AML-193 (cell line): ENCODE data around the gene APOBEC3C.
"Not testable (repeated sequence)": the region's sequence is repeated elsewhere in the genome, so short reads cannot be mapped to it uniquely, and the experiment has no call there.

Experiments used
- DNase-seq, 2 experiments: peaks; one replicate each; lab custom pipeline; 2025; lab: John Stamatoyannopoulos, UW

APOBEC3C gene

GRCh38 chr22:39013942-39014722 lies at the start of gene APOBEC3C:
APOBEC3C (plus strand) TSS chr22:39014257; CDS start chr22:39014363, 106 bp downstream.
- DNase-seq, result peak; percentile 66 to 68

GRCh38 chr22:38964306-38964705 lies 49.8 kb upstream of the APOBEC3C start:
- no peak for DNase-seq

DNA sequence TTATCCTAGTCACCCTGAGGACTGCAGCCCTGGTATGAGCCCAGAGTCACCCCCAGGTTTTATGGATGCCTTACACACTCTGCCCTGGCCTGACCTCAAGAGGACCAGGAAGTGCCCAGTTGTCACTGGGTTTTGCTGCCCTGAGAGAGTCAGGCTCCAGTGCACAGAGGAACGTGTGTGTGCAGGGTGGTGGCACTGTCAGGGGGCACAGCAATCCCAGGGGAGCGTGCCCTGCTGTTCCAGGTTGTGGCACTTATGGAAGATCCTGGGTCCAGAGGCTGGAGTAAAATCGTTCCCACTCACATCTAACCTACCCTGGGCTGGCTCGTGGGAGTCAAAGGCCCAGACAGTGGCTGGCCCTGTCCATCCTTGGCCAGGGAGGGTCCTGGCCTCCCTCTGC lies 49.1 kb upstream of the APOBEC3C start:
- DNase-seq, result no peak

DNA sequence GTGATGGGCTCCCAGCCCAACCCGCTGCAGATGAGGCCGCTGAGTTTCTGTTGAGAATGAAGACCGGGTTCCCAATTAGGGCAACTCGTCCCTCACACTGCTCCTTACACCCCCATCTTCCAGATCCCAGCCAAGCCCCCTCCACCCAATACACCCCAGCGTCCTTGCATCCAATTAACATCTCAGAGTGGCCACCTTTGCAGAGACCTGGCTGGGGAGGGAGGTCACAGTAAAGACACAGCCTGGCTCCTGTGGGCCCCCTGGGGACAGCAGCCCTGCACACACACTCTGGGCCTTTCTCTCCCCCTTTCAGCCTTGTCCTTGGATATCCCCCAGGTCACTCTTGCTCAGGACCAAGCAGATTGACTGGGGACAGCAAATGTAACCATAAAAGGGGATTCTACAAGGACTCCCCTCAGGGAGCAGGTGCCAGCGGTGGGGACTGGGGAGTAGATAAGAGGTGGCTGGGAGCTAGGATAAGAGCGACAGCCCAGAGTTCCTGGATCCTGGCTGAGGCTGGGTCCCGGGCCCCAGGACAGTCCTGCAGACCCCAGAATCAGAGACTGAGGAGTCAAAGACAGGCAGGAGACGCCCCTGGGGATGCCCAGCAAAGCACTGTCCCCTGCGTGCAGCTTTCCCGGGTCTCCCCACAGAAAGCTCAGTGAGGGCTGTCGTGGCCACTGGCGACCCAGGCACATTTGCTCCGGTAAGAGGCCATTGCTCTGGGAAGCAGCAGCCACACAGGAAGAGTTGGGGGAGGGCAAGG lies 48.3 kb upstream of the APOBEC3C start:
- no peak for DNase-seq

DNA sequence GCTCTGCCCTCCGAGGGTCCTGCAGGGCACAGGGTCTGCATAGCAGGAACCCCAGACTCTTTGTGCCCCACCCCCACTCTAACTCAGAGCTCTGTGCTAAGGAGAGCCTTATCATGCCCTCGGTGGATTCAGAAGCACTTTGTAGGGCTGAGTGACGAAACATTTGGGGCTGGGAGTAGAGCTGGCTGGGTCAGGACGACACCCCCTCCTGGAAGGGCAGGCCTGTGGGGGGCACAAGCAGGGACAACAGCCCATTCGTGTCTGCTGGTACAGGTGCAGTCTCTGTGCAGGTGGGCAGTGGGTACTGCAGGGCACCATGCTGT lies 47.7 kb upstream of the APOBEC3C start:
- DNase-seq, result no peak

DNA sequence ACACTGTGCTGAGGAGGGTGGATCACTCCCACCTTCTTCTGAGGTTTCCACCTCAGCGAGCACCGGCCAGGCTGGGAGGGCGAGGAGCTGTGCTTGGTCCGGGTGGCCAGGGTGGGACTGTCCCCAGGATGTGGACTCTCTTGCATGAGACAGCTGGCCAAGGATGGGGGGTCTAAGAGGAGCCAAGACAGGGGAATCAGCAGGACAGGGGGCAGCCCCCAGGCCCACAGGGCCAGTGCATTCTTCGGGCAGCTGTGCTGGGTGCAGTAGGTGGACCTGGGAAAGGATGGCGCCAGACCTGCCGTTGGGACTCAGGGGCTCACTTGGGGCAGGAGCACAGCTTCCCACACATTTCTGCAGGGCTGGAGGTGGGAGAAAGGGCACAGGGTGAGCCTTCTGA lies 47.1 kb upstream of the APOBEC3C start:
- no peak for DNase-seq

DNA sequence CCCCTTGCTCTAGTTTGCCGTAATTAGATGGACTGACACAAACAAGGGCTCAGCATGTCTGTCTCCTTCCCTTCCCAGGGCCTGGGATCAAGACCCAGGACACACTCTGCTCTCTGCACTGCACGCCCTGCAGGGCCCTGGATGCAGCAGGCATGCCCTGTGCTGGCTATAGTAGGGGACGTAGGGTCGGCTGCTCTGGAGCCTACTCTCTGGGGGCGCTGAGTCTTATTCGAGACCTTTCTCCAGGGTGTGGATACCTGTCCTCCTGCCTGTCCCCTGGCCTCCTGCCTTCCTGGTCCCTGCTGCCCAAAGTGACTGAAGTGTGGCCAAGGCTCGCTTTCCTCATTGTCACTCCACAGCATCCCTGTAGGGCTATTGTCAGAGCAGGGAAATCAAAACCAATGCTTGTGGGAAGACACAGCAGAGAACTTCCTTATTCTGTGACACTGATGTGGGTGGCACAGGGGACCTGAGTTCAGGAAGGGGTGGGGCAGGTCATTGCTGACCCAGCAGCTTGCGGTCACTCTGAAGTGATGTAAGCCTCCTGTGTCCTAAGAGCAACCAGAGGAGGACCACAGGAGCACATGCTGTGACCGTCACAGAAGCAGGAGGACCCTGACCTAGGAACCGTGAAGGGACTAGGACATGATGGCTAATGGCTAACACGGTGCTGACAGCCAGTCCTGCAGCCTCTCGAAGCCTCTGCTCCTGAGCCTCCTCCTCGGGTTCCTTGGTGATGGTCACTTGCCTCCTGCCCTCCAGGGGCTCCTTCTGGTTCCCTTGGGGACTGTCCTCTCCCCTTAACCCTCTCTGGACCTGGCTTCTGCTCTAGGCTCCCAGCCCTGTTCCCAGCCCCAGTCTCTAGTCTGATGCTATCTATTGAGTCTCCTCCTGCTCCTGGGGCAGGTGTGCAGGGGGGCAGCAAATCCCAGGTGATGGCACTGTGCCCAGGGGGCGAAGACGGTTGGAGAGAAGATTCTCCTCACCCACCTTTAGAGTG lies 46.3 kb upstream of the APOBEC3C start:
- DNase-seq, result peak; percentile 70 to 86

DNA sequence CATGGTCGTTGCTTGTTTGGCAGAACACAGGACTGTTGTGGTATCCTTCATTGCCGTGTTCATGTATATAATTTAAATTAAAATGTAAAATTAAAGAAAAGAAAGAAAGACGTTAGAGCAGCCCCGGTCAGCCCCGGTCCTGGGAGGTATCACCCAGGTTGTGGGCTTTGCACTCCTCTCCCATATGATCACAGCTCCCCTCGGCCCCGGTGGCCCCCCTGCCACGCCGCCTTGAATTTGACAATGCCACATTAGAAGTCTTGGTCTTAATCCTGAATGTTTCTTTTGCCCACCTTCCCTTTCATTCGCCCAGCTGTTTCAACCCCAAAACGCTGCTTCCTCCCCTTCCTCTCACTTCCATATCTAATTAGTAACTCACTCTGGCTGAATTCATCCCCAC lies 45.3 kb upstream of the APOBEC3C start:
- no peak for DNase-seq

DNA sequence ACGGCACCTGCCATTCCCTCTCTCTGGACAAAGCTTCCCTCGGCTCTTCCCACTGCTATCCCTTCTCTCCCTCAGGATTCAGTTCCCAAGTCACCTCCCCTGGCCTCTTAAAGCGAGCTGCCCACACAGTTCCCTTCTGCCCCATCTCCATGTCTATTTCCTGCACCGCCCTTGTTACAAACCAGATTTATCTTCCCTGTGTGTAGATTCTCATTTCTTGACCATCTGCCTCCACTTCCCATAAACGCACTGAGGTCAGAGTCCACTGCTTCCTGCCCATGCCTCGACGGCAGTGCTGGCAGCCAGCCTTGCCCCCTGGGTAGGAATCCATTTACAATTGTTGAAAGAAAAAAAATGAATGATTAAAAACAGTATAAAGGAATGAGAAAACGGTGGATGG lies 43.5 kb upstream of the APOBEC3C start:
- DNase-seq, result no peak

DNA sequence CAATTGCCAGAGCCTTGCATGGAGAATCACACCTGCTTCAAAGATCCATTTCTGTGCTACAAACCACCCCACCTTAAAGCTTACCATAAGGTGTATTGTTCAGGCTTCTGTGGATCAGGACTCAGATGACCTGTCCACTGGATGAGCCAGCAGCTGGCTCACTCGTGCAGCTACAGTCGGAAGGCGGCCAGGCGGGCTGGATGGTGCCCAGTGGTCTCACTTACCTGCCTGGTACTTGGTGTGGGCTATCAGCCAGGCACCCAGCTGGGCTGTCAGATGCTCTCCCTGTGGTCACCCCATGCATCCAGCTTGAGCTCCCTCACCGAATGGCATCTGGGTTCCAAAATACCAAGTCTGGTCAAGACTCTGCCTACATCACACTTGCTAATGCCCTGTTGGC lies 42.9 kb upstream of the APOBEC3C start:
- no peak for DNase-seq

- DNase-seq, result no peak
These were observed 42.3 kb upstream of the APOBEC3C start for GRCh38 chr22:38971791-38972190.

DNA sequence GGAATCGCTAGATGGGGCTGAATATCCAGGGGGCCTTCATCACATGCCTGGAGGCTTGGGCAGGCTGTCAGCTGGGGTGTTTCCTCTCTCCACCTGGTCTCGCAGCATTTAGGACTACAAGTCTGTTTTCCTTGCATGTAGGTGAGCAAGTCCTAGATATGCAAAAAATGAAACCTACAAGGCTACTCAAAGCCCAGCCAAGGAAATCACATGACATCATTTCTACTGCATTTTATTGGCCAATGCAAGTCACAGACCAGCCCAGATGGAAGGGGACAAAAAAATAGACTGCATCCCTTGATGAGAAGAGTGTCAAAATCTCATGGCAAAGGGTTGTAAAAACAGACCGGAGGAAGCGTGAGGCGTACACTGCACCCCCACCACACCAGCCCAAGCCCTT lies 41.5 kb upstream of the APOBEC3C start:
- DNase-seq, result no peak

DNA sequence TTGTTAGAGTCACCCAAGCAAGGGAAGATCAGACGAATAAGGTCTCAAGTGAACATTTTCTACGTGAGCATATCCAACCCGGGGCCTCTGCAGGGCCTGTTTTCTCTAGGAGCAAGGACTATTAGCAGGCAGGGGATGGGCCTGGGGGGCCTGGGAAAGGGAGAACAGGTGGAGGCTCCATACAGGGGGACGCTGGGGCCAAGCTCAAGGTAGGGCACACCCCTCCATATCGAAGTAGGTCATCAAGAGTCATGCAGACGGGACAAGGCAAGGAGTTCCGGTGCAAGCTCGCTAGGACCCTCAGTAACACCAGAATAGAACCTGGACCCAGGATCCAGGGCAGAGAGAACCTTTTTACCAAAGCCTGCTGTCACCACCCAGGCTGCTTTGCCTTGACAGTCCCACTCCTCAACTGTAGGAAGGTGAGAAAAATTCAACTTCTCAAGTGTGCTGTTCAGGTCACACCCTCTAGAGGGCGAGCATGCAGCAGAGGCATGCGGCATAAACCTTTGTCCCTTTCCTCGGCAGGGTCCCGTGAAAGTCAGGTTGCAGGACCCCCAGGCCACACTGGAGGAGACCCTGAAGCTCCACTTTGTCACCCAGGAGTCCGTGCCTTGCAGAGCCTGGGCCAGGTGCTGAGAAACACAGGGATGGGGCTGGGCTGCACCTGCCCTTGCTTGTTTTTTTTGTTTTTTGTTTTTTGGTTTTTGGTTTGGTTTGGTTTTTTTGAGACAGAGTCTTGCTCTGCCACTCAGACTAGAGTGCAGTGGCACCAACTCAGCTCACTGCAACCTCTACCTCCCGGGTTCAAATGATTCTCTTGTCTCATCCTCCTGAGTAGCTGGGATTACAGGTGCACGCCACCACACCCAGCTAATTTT lies 40.5 kb upstream of the APOBEC3C start:
- peak; percentile 17 to 19 for DNase-seq

DNA sequence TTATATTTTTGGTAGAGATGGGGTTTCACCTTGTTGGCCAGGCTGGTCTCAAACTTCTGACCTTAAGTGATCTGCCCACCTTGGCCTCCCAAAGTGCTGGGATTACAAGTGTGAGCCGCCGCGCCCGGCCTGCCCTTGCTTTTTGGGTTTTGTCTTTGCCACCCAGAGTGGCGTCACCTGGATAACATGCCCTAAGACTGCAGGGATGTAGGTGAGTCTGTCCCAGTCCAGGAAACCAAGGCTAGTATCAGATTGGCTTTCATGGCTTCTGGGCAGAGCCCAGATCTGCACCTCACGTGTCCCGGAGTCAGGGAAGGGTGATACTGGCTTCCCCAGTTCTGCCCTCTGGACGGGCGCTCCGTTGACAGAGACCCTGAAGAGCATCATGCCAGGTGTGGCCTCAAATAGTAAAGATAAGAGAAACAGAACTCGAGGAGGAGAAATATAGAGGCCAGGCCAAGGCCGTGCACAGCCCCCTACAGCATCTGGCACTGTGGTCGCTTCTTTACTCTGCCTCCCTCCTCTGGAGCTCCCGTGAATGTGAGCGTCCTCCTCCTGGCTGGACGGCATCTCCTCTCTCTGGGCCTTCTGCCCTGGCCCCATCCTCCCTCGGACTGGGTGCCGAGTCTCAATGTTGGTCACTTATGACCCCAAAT lies 39.8 kb upstream of the APOBEC3C start:
- no peak for DNase-seq

GRCh38 chr22:38974826-38975175 lies 39.3 kb upstream of the APOBEC3C start:
- DNase-seq, result no peak

DNA sequence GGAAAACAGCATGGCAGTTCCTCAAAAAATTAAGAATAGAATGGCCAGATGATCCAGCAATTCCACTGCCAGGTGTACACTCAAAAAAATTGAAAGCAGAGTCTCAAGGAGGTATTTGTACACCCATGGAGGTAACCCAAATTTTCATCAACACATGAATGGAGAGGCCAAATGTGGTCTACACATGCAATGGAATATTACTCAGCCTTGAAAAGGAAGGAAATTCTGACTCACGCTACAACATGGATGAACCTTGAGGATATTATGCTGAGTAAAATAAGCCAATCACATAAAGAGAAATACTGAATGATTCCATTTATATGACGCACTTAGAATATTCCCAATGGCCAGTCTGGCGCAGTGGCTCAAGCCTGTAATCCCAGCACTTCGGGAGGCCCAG lies 36.8 kb upstream of the APOBEC3C start:
- not testable (repeated sequence) for DNase-seq

- DNase-seq, result not testable (repeated sequence)
These were observed 33.5 kb upstream of the APOBEC3C start for GRCh38 chr22:38980587-38980986.

DNA sequence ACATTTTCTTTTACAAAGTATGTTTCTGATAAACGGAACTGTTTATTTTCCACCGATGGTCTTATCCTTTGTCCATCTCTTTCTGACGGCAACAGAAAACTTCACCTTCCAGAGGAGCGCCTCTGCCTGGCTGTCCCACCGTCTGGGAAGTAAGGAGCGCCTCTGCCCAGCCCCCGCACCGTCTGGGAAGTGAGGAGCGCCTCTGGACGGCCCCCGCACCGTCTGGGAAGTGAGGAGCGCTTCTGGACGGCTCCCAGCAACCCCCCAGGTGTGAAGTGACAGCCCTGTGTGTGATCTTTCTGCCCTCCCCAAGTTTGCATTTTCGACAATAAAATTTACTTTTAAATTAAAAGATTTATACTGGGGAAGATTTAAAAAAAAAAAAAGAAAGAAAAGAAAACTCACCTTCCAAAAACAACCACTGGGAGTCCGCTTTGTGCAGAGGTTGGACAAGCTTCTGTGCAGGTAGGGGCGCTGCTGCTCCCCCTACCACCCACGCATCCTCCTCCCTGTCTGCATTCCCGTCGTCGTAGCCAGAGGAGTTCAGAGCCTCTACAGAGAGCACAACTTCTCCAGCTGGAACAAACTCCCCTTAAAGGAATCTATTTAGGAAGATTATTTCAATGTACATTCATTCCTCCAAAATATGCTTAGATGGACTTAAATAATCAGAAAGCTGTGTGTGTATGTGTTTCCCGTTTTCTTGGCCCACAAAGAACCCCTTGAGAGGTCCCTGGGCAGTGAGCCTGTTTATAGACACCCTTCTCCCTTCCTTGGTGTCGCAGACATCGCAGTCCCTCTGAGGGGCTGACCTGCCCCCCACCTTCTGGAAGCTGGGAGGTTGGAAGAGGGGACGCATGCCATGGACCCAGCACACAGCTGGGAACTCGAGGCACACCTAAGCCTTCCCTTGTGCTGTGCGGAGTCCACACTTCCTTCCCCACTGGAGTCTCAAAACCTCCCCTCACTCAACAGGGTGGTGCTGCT lies 32.8 kb upstream of the APOBEC3C start:
- DNase-seq, result no peak
